ENCODE measurements around the gene PCDH1.

The PCDH1 gene

GRCh38 chr5:141852448-141852847 is 25.8 kb downstream of the PCDH1 start:
- DNase-seq = no peak

- DNase-seq = no peak
Observed at GRCh38 chr5:141851195-141851874, 26.9 kb downstream of the PCDH1 start.

GRCh38 chr5:141850786-141851185 is 27.4 kb downstream of the PCDH1 start:
- no peak for DNase-seq

- no peak for DNase-seq
Observed at GRCh38 chr5:141850244-141850768, 27.9 kb downstream of the PCDH1 start.

- peak; percentile 59 for DNase-seq
Observed at GRCh38 chr5:141849415-141850243, 28.6 kb downstream of the PCDH1 start.

- DNase-seq = no peak
Observed at GRCh38 chr5:141848744-141849414, 29.3 kb downstream of the PCDH1 start.

GRCh38 chr5:141846031-141846430 is 32.2 kb downstream of the PCDH1 start:
- DNase-seq = peak; percentile 70

- DNase-seq = no peak
Observed at GRCh38 chr5:141845371-141845851, 32.8 kb downstream of the PCDH1 start.

GRCh38 chr5:141844414-141845097 is 33.7 kb downstream of the PCDH1 start:
- no peak for DNase-seq

GRCh38 chr5:141843156-141843927 is 34.9 kb downstream of the PCDH1 start:
- DNase-seq = no peak

- peak; percentile 76 for DNase-seq
Observed at GRCh38 chr5:141841378-141842180, 36.6 kb downstream of the PCDH1 start.

GRCh38 chr5:141840826-141841360 is 37.3 kb downstream of the PCDH1 start:
- DNase-seq = no peak

- DNase-seq = no peak
Observed at GRCh38 chr5:141840280-141840812, 37.9 kb downstream of the PCDH1 start.

GRCh38 chr5:141839015-141839513 is 39.1 kb downstream of the PCDH1 start:
- DNase-seq = no peak

GRCh38 chr5:141838326-141839014 is 39.7 kb downstream of the PCDH1 start:
- DNase-seq = no peak

GRCh38 chr5:141835928-141836670 is 42.1 kb downstream of the PCDH1 start:
- DNase-seq = no peak

GRCh38 chr5:141834331-141834730 is 43.9 kb downstream of the PCDH1 start:
- DNase-seq = no peak

GRCh38 chr5:141832131-141832530 is 46.1 kb downstream of the PCDH1 start:
- DNase-seq = no peak

- no peak for DNase-seq
Observed at GRCh38 chr5:141828162-141828561, 50.0 kb downstream of the PCDH1 start.

Data from NCI-H1105 treated with DMSO at 0.1 percent for 48 hours (cell line).